Endothelial cell of umbilical vein (primary cell): ENCODE data around the gene MARVELD2. TPM values are rescaled to one million over a fixed set of nuclear protein-coding genes. Genes with fewer than 3 reads are reported as not detected.
"Not testable (repeated sequence)": the region's sequence is repeated elsewhere in the genome, so short reads cannot be mapped to it uniquely, and the experiment has no call there.

Experiments
- BruUV-seq: library from RNA; stranded (reverse); fragments of 400-500 nt; replicated peaks from 2 replicates; lab custom pipeline; 2021; lab: Mats Ljungman, UMichigan
- CTCF ChIA-PET: fragments of 300-600, 350-600 bp; sonication (Branson Sonifier 250); formaldehyde crosslinking; loops from one replicate; lab custom pipeline; 2021; ENCODE audit warnings: antibody characterized with exemption, inconsistent platforms; lab: Charles Lee
- POLR2A ChIA-PET: fragments of 300-600, 350-600 bp; sonication (Branson Sonifier 250); formaldehyde crosslinking; loops from one replicate; lab custom pipeline; 2021; ENCODE audit warnings: antibody characterized with exemption, inconsistent platforms; lab: Charles Lee
- DNase-seq: peaks from one replicate; pipeline ENCODE4 v3.0.0-alpha.2; 2011; ENCODE audit warnings: low read depth, low spot score
- FAIRE-seq: peaks from 2 replicates; lab custom pipeline; 2011; peaks lifted over from hg19 to GRCh38; lab: Jason Lieb, UNC
- H2AFZ ChIP-seq: 2 replicates; pipeline ENCODE4 v1.6.0; 2012; ENCODE audit warnings: low read depth, low read length, control low read depth, inconsistent platforms
- H3K27ac ChIP-seq: 2 replicates; pipeline ENCODE4 v1.5.1; 2011; ENCODE audit warnings: low read depth, mild to moderate bottlenecking, control low read depth, low read length, moderate library complexity; ENCODE audit not compliant: insufficient read depth
- H3K27me3 ChIP-seq, 2 experiments: 2 replicates each; pipeline versions ENCODE4 v1.6.0 to v1.6.1; 2011; ENCODE audit warnings: low read length in 2 of 2, mixed read lengths in 1 of 2; ENCODE audit not compliant: control insufficient read depth in 2 of 2, insufficient read depth in 2 of 2
- H3K36me3 ChIP-seq, 2 experiments: 2 replicates in 1 of 2; 3 replicates in 1 of 2; pipeline ENCODE4 v1.5.1; 2011; ENCODE audit warnings: low read length in 2 of 2, mild to moderate bottlenecking in 1 of 2, moderate library complexity in 1 of 2; ENCODE audit not compliant: control insufficient read depth in 2 of 2, insufficient read depth in 2 of 2; ENCODE audit errors: extremely low read depth in 1 of 2
- H3K4me1 ChIP-seq: 3 replicates; pipeline ENCODE4 v1.5.1; 2011; ENCODE audit warnings: mild to moderate bottlenecking, low read length; ENCODE audit not compliant: control insufficient read depth, insufficient read depth; ENCODE audit errors: extremely low read depth
- H3K4me2 ChIP-seq: 2 replicates; pipeline ENCODE4 v1.6.1; 2011; ENCODE audit warnings: low read length, control low read depth, mixed read lengths; ENCODE audit not compliant: insufficient read depth
- H3K4me3 ChIP-seq, 3 experiments: fragments of 200-600 bp in 1 of 3; sonication (generic), shearing (Covaris generic) in 1 of 3; replicated peaks in 1 of 3; 2 replicates each; pipeline ENCODE4 v1.5.1; 2011 to 2016; ENCODE audit warnings: control low read depth in 3 of 3, low read length in 3 of 3, mild to moderate bottlenecking in 2 of 3, inconsistent platforms in 1 of 3, low read depth in 1 of 3, moderate library complexity in 1 of 3; ENCODE audit not compliant: insufficient read depth in 1 of 3
- H3K79me2 ChIP-seq: 2 replicates; pipeline ENCODE4 v1.6.0; 2012; ENCODE audit warnings: low read length, inconsistent platforms; ENCODE audit not compliant: control insufficient read depth, insufficient read depth
- H3K9ac ChIP-seq: replicated peaks from 2 replicates; pipeline ENCODE3; 2011; ENCODE audit warnings: low read length, control low read depth; ENCODE audit not compliant: insufficient read depth; ENCODE audit errors: extremely low read depth
- H3K9me1 ChIP-seq: replicated peaks from 3 replicates; pipeline ENCODE4 v1.6.0; 2011; ENCODE audit warnings: mild to moderate bottlenecking, low read length; ENCODE audit not compliant: control insufficient read depth, insufficient read depth; ENCODE audit errors: extremely low read depth
- H3K9me3 ChIP-seq: replicated peaks from 2 replicates; pipeline ENCODE4 v1.5.1; 2012; ENCODE audit warnings: low read length, inconsistent platforms; ENCODE audit not compliant: control insufficient read depth, insufficient read depth
- H4K20me1 ChIP-seq: replicated peaks from 2 replicates; pipeline ENCODE3; 2011; ENCODE audit warnings: mild to moderate bottlenecking, low read length; ENCODE audit not compliant: control insufficient read depth, insufficient read depth; ENCODE audit errors: extremely low read depth
- EZH2 ChIP-seq: IDR thresholded peaks from 2 replicates; pipeline ENCODE4 v1.6.1; 2012; ENCODE audit warnings: borderline replicate concordance, low read depth, mild to moderate bottlenecking, moderate library complexity, low read length, inconsistent platforms; ENCODE audit not compliant: severe bottlenecking
- FOS ChIP-seq: IDR thresholded peaks from 2 replicates; pipeline ENCODE4 v1.6.1; 2011; ENCODE audit warnings: mild to moderate bottlenecking, low read length, moderate library complexity, borderline replicate concordance; ENCODE audit not compliant: insufficient read depth
- MYC ChIP-seq: IDR thresholded peaks from one replicate; pipeline ENCODE4 v1.6.1; 2011; ENCODE audit warnings: mild to moderate bottlenecking, low read depth, low read length
- POLR2A ChIP-seq: IDR thresholded peaks from 2 replicates; pipeline ENCODE4 v1.6.1; 2012; ENCODE audit warnings: low read depth, mild to moderate bottlenecking, control low read depth, low read length
- dilution Hi-C: fragments of 300-500 bp; cut with MboI; formaldehyde crosslinking; loops from one replicate; pipeline ENCODE4 v1.15.0; 2019; ENCODE audit warnings: low sequenced_read_pairs; ENCODE audit not compliant: extremely low pct_ligation_motif_present
- intact Hi-C: fragments of 100-400 bp; cut with micrococcal nuclease; formaldehyde crosslinking; loops from one replicate; pipeline ENCODE4 v1.10.0; 2022
- polyA plus RNA-seq, 4 experiments: library from polyadenylated mRNA; depleted of rRNA in 3 of 4; stranded (reverse) in 3 of 4; unstranded in 1 of 4; fragments of >200 nt; gene quantifications; 2 replicates each; pipeline versions ENCODE4 v1.2.1 to v1.2.3, GENCODE V29; 2011 to 2012; ENCODE audit warnings: missing spikeins in 1 of 4
- total RNA-seq: library from RNA; stranded (reverse); gene quantifications from 2 replicates; pipeline ENCODE4 v1.2.3, GENCODE V29; 2021
- TF ChIP-seq, protein P1 (sequence below): IDR thresholded peaks from 2 replicates; pipeline ENCODE4 v1.6.1; 2011; ENCODE audit not compliant: insufficient read depth, insufficient read length
- TF ChIP-seq, protein P2 (sequence below), 2 donors: IDR thresholded peaks; 1 replicate in 1 of 2; 2 replicates in 1 of 2; pipeline ENCODE4 v1.5.1; 2011; ENCODE audit warnings: low read length in 2 of 2, mild to moderate bottlenecking in 2 of 2, moderate library complexity in 2 of 2, control low read depth in 1 of 2, inconsistent platforms in 1 of 2, low read depth in 1 of 2; ENCODE audit not compliant: insufficient read depth in 1 of 2; ENCODE audit errors: extremely low read depth in 1 of 2

The MARVELD2 gene
- total and polyA plus RNA-seq, 2 donors (not counting 3 experiments of a cell fraction or from before 2014, with no cell fraction given) = 5.7 to 7.1 TPM

DNA sequence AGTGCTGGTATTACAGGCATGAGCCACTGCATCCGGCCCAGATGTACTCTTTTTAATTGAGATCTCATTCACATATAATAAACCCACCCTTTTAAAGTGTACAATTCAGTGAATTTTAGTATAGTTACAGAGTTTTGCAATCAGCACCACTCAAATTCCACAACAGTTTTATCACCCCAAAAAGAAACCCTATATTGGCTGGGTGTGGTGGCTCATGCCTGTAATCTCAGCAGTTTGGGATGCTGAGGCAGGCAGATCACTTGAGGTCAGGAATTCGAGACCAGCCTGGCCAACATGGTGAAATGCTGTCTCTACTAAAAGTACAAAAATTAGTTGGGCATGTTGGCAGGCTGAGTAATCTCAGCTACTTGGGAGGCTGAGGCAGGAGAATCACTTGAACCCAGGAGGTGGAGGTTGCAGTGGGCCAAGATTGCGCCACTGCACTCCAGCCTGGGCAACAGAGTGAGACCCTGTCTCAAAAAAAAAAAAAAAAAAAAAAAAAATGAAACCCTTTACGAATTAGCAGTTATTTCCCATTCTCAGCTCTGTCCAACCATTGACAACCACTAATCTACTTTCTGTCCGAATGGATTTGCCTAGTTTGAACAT lies 20.5 kb downstream of the MARVELD2 start:
- H3K9ac ChIP-seq, H3K9me3 ChIP-seq, intact Hi-C loops, BruUV-seq, DNase-seq, H2AFZ ChIP-seq, H3K27ac ChIP-seq, H3K4me1 ChIP-seq, H3K4me2 ChIP-seq, H3K9me1 ChIP-seq, dilution Hi-C loops, H3K79me2 ChIP-seq, FAIRE-seq, POLR2A ChIA-PET, H3K36me3 ChIP-seq, H4K20me1 ChIP-seq, H3K4me3 ChIP-seq, H3K27me3 ChIP-seq, CTCF ChIA-PET: not testable (repeated sequence)

DNA sequence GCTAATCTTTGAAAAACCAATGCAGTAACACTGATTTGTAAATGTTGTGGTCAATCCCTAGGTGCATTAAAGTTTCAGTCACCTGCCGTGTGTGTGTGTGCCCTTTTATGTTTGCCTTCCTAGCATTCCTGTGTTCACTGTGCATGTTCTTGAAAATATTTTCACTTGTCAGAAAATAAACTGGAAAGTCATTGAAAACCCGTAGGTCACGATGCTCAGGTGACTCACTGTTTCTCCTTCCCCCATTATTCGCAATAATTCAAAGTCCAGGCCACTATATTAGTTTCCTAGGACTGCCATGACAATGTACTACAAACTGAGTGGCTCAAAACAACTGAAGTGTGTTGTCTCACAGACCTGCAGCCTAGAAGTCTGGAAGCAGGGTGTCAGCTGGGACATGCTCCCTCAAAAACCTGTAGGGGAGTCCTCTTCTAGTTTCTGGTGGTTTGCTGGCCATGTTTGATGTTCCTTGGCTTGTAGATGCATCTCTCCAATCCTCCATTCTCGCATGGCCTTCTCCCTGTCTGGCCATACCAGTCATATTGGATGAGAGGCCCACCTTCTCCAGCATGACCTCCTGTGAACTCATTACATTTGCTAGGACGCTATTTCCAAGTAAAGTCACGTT lies 29.3 kb downstream of the MARVELD2 start:
- Histone ChIP-seq H3K4me3 (no peak overlapping the region), H3K79me2 (no peaks in the 10 kb centered on the region), H3K27me3 (no peaks in the 10 kb centered on the region), H3K4me2 (no peak overlapping the region), H3K9me1 (no peaks in the 10 kb centered on the region), H3K27ac (no peak overlapping the region), H2AFZ (no peak overlapping the region), H4K20me1 (no peaks in the 10 kb centered on the region), H3K9me3 (no peaks in the 10 kb centered on the region), H3K4me1 (no peaks in the 10 kb centered on the region), H3K36me3 (no peaks in the 10 kb centered on the region), H3K9ac (no peak overlapping the region)
- no peak for TF ChIP-seq EZH2
- TF ChIP-seq POLR2A = no peak
- TF ChIP-seq, protein P1, sequence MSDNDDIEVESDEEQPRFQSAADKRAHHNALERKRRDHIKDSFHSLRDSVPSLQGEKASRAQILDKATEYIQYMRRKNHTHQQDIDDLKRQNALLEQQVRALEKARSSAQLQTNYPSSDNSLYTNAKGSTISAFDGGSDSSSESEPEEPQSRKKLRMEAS = no peak
- TF ChIP-seq, protein P2, sequence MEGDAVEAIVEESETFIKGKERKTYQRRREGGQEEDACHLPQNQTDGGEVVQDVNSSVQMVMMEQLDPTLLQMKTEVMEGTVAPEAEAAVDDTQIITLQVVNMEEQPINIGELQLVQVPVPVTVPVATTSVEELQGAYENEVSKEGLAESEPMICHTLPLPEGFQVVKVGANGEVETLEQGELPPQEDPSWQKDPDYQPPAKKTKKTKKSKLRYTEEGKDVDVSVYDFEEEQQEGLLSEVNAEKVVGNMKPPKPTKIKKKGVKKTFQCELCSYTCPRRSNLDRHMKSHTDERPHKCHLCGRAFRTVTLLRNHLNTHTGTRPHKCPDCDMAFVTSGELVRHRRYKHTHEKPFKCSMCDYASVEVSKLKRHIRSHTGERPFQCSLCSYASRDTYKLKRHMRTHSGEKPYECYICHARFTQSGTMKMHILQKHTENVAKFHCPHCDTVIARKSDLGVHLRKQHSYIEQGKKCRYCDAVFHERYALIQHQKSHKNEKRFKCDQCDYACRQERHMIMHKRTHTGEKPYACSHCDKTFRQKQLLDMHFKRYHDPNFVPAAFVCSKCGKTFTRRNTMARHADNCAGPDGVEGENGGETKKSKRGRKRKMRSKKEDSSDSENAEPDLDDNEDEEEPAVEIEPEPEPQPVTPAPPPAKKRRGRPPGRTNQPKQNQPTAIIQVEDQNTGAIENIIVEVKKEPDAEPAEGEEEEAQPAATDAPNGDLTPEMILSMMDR (IDR thresholded peaks at IDR 0.05; ENCODE audit: extremely low read depth in 1 of 2, insufficient read depth in 1 of 2, low read depth in 1 of 2, low read length in 2 of 2) = no peak
- no peak for TF ChIP-seq FOS
- no peak for TF ChIP-seq MYC
- CTCF ChIA-PET = no interaction called here
- no TSS peak for BruUV-seq
- dilution Hi-C loops (no loop called here), intact Hi-C loops (no loop called here)
- DNase-seq = no peak
- FAIRE-seq = no peak
- POLR2A ChIA-PET = no interaction called here
